ENCODE data around the gene NELL1. TPM values are rescaled to one million over a fixed set of nuclear protein-coding genes. Genes with fewer than 3 reads are reported as not detected.
"Not testable (repeated sequence)": the region's sequence is repeated elsewhere in the genome, so short reads cannot be mapped to it uniquely, and the experiment has no call there.

NELL1 gene
- total RNA-seq, 1 donor from 2014 or later = not detected

DNA sequence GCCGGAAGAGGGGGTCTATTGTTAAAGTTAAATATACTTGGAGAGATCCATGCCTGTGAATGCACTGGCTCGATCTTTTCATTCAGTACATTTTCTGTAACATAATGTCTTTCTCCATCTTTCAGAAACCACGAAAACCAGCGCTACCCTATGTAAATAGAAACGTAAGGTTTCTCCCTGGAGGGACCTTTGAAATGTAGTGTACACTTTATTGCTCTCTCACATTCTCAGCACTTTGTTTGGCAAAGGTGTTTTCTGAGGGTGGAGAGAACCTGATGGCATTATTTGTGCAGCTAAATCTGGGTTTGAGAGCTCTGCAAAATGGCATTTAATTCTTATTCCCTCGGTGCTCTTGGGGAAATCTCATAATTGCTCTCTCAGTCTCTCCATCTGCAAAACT is 468.4 kb downstream of the NELL1 start:
- no peak for DNase-seq (ENCODE audit: low spot score)
- intact Hi-C loops (cut with DNase I) = no loop called here

DNA sequence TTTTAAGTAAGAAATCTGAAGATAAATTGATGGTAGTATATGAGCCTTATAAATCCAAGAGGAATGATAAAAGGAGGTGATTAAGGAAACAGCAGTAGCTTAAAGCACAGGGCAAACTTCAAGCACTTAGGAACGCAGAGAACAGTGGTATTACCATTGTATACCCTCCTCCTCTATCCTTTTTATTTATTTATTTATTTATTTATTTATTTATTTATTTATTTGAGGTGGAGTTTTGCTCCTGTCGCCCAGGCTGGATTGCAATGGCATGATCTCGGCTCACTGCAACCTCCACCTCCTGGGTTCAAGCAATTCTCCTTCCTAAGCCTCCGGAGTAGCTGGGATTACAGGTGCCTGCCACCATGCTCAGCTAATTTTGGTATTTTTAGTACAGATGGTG is 472.2 kb downstream of the NELL1 start:
- intact Hi-C loops (cut with DNase I); DNase-seq (ENCODE audit: low spot score): not testable (repeated sequence)

DNA sequence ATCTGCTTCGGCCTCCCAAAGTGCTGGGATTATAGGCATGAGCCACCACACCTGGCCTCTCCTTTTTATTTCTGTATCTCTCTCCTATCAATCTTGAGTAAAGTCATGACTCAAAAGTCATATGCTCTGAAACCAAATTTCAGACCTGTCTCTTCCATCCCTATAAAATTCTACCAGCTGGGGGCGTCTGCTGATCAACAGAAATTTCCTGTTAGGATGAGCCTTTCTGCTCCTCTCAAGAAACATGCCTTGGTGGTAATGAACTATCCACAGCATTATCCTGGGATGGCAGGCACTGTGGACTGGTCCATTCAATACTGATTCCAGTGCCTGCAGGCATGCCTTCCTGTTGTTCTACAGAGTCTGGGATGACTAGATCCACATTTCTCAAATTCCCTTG is 472.6 kb downstream of the NELL1 start:
- intact Hi-C loops (cut with DNase I) = no loop called here
- no peak for DNase-seq (ENCODE audit: low spot score)

DNA sequence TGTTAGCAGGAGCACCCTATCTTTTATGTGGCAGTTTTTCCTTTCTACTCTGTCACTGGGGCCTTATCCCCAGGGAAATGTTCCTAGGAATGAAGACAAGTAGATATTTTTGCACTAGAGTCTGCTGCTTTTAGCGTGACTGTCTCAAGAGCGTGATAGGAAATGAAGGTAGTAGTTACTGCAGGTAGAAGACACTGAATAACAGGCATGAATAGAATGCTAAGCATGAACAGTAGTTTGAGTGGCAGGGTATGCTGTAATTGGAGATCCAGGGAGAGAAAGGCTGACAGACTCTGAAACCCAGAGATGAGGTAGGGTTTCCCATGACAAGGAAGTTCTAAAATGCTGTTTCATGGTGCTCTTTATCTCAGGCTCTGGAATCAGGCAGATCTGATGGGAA is 475.1 kb downstream of the NELL1 start:
- DNase-seq (ENCODE audit: low spot score) = no peak
- intact Hi-C loops (cut with DNase I) = no loop called here

DNA sequence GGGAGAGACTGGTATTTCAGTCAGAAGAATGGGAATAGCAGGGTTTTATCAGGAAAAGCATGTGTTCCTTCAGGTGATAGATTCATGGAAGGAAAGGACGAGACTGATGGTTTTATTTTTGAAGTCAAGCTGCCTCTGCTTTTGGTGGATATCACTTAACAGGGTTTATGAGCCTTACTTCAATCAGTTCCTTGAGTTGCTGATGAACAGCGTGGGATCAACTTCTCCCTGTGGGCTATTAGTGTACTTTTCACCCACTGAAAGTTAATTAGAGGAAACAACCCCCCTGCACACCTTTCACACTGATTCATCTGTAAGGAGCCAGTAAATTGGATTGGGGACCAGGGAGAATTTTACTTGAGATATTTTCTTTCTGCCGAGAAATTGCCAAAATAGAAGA is 479.0 kb downstream of the NELL1 start:
- intact Hi-C loops (cut with DNase I) = no loop called here
- DNase-seq (ENCODE audit: low spot score) = no peak

DNA sequence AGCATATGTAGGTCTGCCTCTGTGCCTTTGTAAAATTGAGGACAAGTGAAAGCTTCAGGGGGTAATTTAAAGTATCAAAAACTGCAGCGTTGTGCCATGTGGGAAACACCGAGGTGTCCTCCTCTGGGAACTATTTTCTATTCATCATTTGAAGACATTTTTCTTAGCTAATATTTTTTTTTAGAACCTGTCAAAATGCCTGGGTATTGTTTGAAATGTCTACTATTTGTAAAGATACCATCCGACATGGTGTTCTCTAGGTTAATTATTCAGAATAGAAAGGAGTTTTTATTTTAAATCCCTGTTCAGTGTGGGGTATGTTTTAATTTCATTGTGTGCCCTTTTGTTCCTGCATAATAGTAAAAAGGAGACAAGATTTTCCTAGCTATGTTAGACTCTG is 490.8 kb downstream of the NELL1 start:
- DNase-seq (ENCODE audit: low spot score) = no peak
- intact Hi-C loops (cut with DNase I) = no loop called here

DNA sequence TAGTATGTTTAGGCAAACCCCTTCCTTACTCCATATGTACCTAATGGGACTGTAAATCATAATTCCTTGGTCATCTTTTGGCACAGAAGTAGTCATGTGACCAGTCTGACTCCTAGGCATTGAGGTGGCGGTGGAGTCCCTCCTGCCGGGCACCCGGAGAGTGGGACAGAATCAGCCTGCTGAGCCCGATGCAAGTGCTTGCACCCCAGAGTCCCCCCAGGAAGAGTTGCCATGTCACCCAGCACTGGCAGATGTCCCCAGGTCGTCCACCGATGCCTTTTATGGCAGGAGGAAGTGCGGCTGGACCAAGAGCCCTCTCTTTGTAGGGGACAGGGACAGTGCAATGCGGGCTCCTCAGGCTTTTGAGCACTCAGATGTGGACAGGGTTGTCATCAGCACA is 500.3 kb downstream of the NELL1 start:
- intact Hi-C loops (cut with DNase I) = no loop called here
- DNase-seq (ENCODE audit: low spot score) = no peak

DNA sequence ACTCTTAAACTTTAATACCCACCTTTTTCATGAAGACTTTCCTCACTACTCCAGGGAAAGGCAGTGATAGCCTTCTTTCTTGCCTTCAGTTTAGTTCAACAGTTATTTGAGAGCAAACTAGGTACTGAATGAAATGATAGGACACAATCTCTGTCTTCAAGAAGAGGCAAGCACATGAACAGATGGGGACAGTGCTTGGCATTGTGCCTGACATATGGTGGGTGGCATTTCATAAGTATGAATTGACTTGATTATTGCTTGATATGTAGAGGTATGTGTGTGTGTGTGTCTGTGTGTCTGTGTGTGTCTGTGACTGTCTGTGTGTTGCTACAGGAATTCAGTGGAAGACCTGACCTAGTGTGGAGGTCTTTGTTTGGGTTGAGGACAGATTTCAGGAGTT is 504.1 kb downstream of the NELL1 start:
- no peak for DNase-seq (ENCODE audit: low spot score)
- intact Hi-C loops (cut with DNase I) = no loop called here

DNA sequence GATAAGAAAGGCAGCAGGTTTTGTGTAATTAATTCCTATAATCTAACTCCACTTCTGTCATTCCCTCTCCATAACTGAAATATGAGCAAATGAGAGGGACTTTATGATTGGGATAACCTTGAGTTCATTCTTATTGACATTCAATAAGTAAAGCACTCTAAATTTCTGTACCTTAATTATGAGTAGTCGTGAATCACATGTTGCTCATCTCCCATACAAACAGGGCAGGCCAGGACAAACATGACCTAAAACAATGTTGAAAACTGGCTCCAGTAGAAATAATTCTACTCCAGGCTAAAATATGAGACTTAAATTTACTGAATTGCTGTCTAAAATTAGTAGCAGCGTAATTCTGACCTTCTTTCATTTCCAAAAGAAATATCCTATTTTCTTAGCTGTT is 505.4 kb downstream of the NELL1 start:
- DNase-seq (ENCODE audit: low spot score) = no peak
- intact Hi-C loops (cut with DNase I) = no loop called here

DNA sequence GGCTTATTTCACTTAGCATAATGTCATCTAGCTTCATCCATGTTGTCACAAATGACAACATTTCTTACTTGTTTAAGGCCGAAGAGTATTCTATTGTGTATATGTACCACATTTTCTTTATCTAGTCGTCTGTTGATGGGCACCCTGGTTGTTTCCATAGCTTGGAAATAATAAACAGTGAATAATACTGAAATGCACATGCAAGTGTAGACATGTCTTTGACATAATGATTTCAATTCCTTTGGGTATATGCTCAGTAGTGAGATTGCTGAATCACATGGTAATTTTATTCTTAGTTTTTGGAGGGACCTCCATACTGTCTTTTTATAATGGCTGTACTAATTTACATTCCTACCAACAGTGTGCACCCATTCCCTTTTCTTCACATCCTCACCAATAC is 508.0 kb downstream of the NELL1 start:
- intact Hi-C loops (cut with DNase I) = no loop called here

DNA sequence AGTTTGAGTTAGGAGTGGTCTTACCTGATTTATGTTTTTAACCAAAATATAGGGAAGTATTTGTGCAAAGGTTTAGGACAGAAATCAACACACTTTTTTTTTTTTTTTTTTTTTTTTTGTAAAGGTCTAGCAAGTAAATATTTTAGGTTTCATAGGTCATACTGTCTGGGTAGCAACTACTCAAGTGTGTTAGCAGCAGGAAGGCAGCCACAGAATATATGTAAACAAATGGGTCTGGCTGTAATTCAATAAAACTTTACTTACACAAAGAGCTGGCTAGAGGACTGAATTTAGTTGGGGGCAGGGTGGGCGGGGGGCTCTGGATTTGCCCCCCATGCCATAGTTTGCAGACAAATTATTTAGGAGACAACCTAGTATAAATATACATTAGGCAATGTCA is 510.4 kb downstream of the NELL1 start:
- no peak for DNase-seq (ENCODE audit: low spot score)
- intact Hi-C loops (cut with DNase I) = no loop called here

More for the DNA sequence above, 508.0 kb downstream of the NELL1 start:
- DNase-seq (ENCODE audit: low spot score) = no peak

DNA sequence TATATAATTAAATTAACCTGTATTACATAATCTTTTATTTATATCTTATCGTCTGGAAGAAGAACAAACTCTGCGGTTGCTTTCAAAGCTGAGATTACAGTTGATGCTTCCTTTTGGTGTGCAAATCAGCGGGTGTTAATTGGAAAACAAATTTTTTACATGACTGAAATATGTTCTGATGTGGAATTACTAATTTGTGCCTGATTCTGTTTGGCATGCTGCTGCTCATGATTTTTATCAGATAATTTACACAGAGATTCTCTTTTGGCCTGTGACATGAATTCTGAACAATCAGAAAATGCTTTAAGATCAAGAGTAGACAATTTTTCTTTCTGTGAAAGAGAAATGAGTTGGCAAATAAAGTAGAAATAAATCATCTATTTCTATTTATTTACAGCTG is 510.8 kb downstream of the NELL1 start:
- intact Hi-C loops (cut with DNase I) = no loop called here
- DNase-seq (ENCODE audit: low spot score) = no peak

DNA sequence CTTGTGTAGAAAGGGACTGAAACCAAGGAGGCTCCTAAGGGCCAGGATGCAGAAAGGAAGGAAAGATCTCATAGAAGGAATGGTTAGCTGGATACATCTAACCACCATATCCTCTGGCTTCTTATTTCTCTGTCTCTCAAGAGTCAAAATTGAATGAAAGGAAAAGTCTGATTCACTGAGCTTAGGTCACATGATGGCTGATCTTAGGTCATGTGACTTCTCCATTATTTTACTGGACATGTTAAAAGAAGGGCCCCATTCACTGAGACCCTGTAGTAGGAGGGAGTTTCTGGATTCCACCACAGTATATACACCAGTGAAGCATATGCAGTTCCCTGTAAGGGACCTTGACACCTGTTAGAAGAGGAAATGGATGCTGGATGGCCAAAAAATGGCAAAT is 516.6 kb downstream of the NELL1 start:
- intact Hi-C loops (cut with DNase I) = no loop called here
- no peak for DNase-seq (ENCODE audit: low spot score)

DNA sequence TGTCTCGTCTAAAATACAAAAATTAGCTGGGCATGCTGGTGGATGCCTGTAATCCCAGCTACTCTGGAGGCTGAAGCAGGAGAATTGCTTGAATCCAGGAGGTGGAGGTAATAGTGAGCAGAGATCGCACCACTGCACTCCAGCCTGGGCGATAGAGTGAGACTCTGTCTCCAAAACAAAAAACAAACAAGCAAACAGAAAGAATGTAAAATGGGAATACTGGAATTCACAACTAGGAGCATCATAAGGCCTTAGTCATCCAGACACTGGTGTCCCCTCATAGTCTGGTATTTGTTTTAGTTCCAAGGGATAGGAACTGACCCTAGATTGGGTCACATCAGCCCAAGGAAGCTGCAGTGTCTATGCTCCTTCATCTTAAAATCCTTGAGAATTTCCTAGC is 520.8 kb downstream of the NELL1 start:
- no peak for DNase-seq (ENCODE audit: low spot score)
- intact Hi-C loops (cut with DNase I) = no loop called here

DNA sequence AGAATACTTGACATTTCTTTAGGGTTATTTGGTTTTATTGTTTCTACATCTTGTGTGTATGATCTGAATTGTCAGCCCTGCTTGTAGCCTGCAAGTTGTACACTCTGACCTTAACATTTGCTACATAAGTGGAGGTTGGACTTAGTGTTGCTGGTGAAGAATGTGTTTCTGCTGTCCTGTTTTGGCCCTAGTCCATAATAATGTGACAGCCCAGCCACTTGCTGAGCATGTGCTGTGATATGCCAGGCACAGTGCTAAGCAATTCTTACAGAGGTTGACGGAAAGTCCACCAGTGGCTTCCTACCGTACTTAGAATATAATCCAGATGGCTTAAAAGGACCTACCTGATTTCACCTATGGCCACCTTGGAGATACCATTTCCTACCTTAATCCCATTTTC is 526.6 kb downstream of the NELL1 start:
- DNase-seq (ENCODE audit: low spot score) = no peak
- intact Hi-C loops (cut with DNase I) = no loop called here

DNA sequence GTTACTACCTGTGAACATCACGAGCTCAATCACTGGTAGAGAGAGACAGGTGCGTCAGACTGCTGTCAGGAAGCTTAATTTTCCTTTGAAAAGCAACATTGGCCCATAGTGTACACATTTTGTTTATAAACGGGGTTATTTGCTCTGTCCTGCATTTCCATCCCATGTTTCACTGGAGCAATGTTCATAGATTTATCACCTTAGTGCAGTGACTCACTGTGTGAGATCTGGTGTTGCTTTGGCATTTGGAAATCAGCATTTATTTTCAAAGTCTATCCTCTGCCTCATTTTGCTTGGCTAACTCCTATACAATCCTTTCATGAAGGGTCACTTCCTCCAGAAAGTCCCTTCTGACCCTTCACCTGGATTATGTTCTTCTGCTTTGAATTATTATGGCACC is 529.1 kb downstream of the NELL1 start:
- intact Hi-C loops (cut with DNase I) = no loop called here
- DNase-seq (ENCODE audit: low spot score) = no peak

DNA sequence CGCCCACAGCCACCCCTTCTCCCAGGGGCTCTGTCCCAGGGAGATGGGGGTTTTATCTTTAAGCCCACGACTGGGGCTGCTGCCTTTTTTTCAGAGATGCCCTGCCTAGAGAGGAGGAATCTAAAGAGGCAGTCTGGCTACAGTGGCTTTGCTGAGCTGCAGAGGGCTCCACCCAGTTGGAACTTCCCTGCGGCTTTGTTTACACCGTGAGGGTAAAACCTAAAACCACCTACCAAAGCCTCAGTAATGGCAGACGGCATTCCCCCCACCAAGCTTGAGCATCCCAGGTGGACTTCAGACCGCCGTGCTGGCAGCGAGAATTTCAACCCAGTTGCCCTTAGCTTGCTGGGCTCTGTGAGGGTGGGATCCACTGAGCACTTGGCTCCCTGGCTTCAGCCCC is 535.8 kb downstream of the NELL1 start:
- intact Hi-C loops (cut with DNase I) = no loop called here
- DNase-seq (ENCODE audit: low spot score) = no peak

DNA sequence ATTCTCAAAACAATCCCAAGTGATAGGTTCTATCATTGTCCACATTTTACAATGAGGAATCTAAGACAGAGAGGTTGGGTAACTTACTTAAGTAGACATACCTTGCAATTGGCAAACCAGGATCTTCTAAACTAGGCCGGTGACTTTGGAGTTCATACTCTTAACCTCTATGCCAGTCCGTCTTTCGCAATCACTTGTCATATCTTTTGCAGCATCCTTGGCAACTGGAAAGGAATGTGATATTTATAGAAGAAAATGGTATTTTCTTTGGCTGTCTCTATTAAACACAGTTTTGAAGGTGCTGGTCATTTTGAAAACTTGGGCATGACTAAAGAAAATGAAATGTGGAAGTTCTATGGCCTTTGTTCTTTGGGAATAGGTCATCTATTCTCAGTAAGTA is 556.5 kb downstream of the NELL1 start:
- intact Hi-C loops (cut with DNase I) = no loop called here
- DNase-seq (ENCODE audit: low spot score) = no peak

DNA sequence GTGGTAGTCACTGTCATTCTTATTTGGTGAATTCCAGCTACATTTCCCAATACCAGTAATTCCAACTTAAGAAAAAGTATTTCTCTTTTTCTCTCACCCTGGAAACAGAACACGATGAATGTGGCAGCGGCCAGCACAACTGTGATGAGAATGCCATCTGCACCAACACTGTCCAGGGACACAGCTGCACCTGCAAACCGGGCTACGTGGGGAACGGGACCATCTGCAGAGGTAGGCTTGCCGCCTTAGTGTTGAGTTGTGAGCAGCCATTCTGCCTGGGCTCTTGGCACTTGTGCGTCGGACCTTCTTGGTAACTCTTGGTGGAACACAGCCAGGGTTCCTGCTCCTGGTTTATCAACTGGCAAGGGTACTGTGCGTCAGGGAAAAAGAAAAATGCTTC is 559.8 kb downstream of the NELL1 start:
- DNase-seq (ENCODE audit: low spot score) = no peak
- intact Hi-C loops (cut with DNase I) = no loop called here

DNA sequence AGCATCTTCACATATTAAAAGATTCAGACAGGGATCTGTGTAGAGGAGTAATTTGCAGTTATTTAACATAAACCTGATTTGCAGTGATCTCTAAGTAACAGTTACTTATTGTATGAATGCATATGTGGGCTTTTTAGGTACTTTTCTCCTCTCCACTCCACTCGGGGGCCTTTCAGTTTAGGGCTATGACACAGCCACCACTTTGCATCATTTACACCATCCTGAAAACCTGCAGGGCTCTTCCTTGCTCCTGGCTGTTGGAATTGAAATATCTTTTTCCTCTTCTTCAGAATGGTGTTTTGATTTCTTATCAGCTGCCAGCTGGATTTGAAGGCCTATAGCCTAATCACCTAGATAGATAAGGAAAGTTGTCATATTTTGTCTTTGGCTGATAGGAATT is 580.8 kb downstream of the NELL1 start:
- no peak for DNase-seq (ENCODE audit: low spot score)
- intact Hi-C loops (cut with DNase I) = no loop called here

DNA sequence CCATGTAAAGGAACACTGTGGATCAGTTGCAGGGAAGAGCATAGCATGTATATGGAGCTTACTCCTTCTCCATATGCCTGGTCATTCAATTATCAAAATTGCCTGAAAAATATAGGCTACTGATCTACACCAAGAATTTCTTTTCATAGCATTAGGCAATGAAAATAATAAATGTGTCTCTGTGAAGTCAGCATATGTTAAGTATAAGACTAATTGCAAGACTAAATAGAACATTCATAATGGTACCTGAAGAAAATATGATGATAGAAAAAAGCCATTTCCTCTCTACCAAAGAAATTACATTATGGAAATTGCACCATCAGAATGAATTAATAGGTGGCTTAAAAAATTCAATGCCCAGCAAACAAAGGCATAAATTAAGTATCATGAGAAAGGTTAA is 584.7 kb downstream of the NELL1 start:
- intact Hi-C loops (cut with DNase I) = no loop called here

DNA sequence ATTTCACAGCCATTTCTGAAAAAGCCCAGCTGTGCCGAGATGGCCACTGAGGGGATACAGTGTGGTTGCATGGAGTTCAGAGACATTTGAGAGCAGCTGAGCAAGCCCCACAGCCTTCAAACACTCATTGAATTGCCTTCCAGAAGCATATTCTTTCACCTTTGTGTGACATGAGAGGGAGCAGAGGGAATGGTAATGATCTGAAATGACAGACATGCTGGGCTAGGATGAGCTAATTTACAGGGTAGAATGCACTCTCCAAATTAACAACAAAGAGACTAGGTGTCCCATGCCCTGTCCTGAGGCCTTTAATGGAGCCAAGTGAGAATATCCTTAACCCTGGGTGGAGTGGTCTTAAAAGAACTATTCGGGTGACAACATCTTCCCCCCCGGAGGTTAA is 585.4 kb downstream of the NELL1 start:
- intact Hi-C loops (cut with DNase I) = no loop called here
- DNase-seq (ENCODE audit: low spot score) = no peak

More for the DNA sequence above, 584.7 kb downstream of the NELL1 start:
- no peak for DNase-seq (ENCODE audit: low spot score)

DNA sequence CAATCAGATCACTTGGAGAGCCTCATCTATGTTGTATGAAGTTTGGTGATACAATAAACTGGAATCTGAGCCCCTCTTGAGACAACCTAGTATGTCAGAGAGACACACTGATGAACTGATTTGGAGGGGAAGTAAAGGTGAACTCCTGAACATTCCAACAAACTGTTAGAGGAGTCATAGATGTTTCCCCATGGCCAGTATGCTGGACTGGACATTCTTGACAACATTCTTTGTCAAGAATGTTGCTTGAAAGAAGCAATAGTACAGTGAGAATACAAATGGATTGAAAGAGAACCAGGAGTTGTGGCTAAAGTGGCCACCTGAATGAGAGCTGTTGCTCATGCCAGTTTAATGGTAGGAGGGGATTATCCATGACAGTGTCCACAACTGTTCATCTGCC is 588.1 kb downstream of the NELL1 start:
- DNase-seq (ENCODE audit: low spot score) = no peak
- intact Hi-C loops (cut with DNase I) = no loop called here

Measured in cardiac septum (tissue), 1 donor.